GM12892 (cell line): ENCODE measurements around the gene KRT6B.

Experiments
- POLR2A ChIP-seq: IDR thresholded peaks from 2 replicates; pipeline ENCODE4 v1.6.1; 2011; ENCODE audit warnings: low read depth, low read length, control low read depth
- POLR2AphosphoS5 ChIP-seq: IDR thresholded peaks from 2 replicates; pipeline ENCODE4 v1.6.1; 2011; ENCODE audit warnings: low read depth, low read length, control low read depth

DNA sequence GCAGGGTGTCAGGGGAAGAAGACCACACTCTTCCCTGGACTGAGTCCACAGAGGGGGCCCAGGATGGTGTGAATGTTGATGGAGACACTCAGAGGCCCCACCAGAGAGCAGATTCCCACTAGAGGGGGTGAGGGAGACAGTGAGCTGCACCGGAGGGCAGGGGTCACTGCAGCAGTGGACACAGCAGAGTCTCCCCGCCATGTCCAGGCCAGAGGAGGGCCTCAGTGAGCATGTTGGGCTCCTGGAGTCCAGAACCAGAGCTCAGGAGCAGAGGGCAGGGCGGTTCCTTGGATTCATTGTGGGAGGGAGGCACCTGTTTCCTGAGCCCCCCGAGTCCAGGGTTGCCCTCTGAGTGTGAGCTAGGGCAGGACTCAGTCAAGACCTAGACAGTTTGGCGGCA, 44.0 kb downstream of the KRT6B start:
- TF ChIP-seq POLR2A (no peak), POLR2AphosphoS5 (no peak)
